ENCODE results near the gene TOMM5. TPM values are rescaled to one million over a fixed set of nuclear protein-coding genes. Genes with fewer than 3 reads are reported as not detected.
A peak's percentile ranks its signal among the peaks of the same experiment; 100 is the strongest.

The TOMM5 gene
- total RNA-seq, 4 donors from 2014 or later = 75.3 to 137 (median 93.3) TPM

DNA sequence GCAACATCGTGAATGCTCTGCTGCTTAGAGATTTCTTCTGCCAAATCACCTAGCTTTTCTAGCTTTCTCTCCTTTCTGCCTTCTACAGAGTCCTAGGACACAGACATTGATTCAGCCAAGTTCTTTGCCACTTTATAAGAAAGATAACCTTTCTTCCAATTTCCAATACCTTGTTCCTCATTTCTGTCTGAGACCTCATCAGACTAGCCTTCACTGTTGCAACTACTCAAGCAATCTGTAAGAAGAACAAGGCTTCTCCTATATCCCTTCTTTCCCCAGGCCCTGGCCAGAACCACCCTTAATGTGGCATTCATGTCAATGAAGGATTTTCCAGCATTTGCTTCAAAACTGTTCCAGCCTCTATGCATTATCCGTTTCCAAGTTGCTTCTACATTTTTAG, 40.5 kb downstream of the TOMM5 start:
- H3K27ac ChIP-seq = no peak overlapping the region
- H3K4me1 ChIP-seq = peaks cover 10 to 14% of the 10 kb centered on the region in 2 donors
- intact Hi-C loops (cut with DNase I; ENCODE audit: low total_unique reads) (no loop called here), in situ Hi-C loops (cut with MboI; ENCODE audit: low sequenced_read_pairs in 4 of 4) (no loop called here)
- no peaks in the 10 kb centered on the region for H3K9me3 ChIP-seq
- no peak overlapping the region for H3K4me3 ChIP-seq
- no peak for DNase-seq
- ATAC-seq = no peak
- TF ChIP-seq POLR2A (IDR thresholded peaks at IDR 0.05) = no peak
- TF ChIP-seq, protein P1, sequence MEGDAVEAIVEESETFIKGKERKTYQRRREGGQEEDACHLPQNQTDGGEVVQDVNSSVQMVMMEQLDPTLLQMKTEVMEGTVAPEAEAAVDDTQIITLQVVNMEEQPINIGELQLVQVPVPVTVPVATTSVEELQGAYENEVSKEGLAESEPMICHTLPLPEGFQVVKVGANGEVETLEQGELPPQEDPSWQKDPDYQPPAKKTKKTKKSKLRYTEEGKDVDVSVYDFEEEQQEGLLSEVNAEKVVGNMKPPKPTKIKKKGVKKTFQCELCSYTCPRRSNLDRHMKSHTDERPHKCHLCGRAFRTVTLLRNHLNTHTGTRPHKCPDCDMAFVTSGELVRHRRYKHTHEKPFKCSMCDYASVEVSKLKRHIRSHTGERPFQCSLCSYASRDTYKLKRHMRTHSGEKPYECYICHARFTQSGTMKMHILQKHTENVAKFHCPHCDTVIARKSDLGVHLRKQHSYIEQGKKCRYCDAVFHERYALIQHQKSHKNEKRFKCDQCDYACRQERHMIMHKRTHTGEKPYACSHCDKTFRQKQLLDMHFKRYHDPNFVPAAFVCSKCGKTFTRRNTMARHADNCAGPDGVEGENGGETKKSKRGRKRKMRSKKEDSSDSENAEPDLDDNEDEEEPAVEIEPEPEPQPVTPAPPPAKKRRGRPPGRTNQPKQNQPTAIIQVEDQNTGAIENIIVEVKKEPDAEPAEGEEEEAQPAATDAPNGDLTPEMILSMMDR (IDR thresholded peaks at IDR 0.05 in 4 of 5, conservative IDR thresholded peaks at IDR 0.05 in 1 of 5) = no peak
- no peaks in the 10 kb centered on the region for H3K27me3 ChIP-seq
- H3K36me3 ChIP-seq = no peaks in the 10 kb centered on the region

DNA sequence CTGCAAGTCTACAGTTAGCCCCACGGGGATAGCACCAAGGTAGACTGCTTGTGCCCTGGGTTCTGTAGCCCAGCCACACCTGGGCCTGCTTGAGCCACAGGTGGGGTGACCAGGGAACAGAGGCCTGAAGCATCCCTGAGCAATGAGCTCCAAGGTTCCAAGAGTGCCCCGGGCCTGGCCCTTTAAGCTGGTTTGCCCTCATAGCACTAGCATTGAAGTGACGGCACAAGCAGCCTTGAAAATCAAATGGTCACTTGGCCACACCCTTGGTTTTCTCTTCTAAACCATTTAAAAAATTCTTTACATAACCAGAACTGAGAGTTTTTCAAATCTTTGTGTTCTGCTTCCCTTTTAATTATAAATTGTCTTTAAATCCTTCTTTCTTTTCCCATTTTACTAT, 40.9 kb downstream of the TOMM5 start:
- no peak for DNase-seq
- Histone ChIP-seq H3K36me3 (no peaks in the 10 kb centered on the region), H3K4me3 (no peak overlapping the region), H3K27me3 (no peaks in the 10 kb centered on the region), H3K9me3 (no peaks in the 10 kb centered on the region), H3K27ac (peak overlapping the region in 2 of 4 donors; percentile 46 to 63), H3K4me1 (peaks cover 10 to 14% of the 10 kb centered on the region in 2 donors)
- ATAC-seq = no peak
- intact Hi-C loops (cut with DNase I; ENCODE audit: low total_unique reads) (no loop called here), in situ Hi-C loops (cut with MboI; ENCODE audit: low sequenced_read_pairs in 4 of 4) (no loop called here)
- TF ChIP-seq POLR2A (IDR thresholded peaks at IDR 0.05) = no peak
- TF ChIP-seq, protein P1 (IDR thresholded peaks at IDR 0.05 in 4 of 5, conservative IDR thresholded peaks at IDR 0.05 in 1 of 5) = no peak

DNA sequence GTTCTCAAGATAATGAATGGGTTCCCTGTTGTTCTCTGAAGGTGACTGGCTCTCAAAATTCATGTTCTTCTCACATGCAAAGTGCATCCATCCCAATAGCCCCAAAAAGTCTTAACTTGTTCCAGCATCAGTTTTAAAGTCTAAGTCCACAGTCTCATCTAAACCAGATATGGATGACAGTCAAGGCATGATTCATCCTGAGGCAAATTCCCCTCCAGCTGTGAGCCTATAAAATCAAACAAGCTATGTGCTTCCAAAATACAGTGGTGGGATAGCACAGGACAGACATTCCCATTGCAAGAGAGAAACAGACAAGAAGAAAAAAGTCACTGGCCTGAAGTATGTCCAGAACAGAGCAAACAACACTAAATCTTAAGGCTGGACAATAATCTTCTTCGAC, 41.6 kb downstream of the TOMM5 start:
- TF ChIP-seq, protein P1 (IDR thresholded peaks at IDR 0.05 in 4 of 5, conservative IDR thresholded peaks at IDR 0.05 in 1 of 5) = no peak
- TF ChIP-seq POLR2A (IDR thresholded peaks at IDR 0.05) = no peak
- no peak for DNase-seq
- no peak for ATAC-seq
- Histone ChIP-seq H3K9me3 (no peaks in the 10 kb centered on the region), H3K27me3 (no peaks in the 10 kb centered on the region), H3K27ac (peak overlapping the region in 3 of 4 donors; percentile 44 to 63 (median 46)), H3K4me1 (peaks cover 10 to 14% of the 10 kb centered on the region in 2 donors), H3K36me3 (no peaks in the 10 kb centered on the region), H3K4me3 (no peak overlapping the region)
- intact Hi-C loops (cut with DNase I; ENCODE audit: low total_unique reads) (no loop called here), in situ Hi-C loops (cut with MboI; ENCODE audit: low sequenced_read_pairs in 4 of 4) (no loop called here)

DNA sequence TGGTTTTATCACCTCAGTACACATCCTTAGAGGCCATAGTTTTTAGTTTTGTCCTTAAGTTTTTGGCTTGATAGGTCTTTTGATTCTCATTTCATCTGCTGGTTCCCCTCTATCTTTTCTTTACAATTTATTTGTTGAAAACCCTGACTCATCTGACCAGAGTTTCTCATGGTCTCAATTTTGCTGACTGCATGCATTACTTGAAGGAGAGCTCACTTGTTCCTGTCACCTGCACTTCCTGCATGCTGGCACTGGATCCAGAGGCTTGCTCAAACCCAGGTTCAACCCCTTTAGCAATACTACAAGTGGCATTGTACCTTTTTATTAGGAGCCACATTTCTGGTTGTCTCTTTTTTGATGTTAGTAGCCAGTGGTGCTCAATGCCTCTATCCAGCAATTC, 42.9 kb downstream of the TOMM5 start:
- H3K4me1 ChIP-seq = peaks cover 10 to 14% of the 10 kb centered on the region in 2 donors
- peak in 1 of 2 donors; percentile 40 for ATAC-seq
- no peak overlapping the region for H3K4me3 ChIP-seq
- intact Hi-C loops (cut with DNase I; ENCODE audit: low total_unique reads) (no loop called here), in situ Hi-C loops (cut with MboI; ENCODE audit: low sequenced_read_pairs in 4 of 4) (no loop called here)
- H3K36me3 ChIP-seq = no peaks in the 10 kb centered on the region
- H3K9me3 ChIP-seq = no peaks in the 10 kb centered on the region
- TF ChIP-seq, protein P1 (IDR thresholded peaks at IDR 0.05 in 4 of 5, conservative IDR thresholded peaks at IDR 0.05 in 1 of 5) = no peak
- TF ChIP-seq POLR2A (IDR thresholded peaks at IDR 0.05) = no peak
- DNase-seq = no peak
- H3K27me3 ChIP-seq = no peaks in the 10 kb centered on the region
- peak overlapping the region; percentile 40 to 63 (median 46) for H3K27ac ChIP-seq

DNA sequence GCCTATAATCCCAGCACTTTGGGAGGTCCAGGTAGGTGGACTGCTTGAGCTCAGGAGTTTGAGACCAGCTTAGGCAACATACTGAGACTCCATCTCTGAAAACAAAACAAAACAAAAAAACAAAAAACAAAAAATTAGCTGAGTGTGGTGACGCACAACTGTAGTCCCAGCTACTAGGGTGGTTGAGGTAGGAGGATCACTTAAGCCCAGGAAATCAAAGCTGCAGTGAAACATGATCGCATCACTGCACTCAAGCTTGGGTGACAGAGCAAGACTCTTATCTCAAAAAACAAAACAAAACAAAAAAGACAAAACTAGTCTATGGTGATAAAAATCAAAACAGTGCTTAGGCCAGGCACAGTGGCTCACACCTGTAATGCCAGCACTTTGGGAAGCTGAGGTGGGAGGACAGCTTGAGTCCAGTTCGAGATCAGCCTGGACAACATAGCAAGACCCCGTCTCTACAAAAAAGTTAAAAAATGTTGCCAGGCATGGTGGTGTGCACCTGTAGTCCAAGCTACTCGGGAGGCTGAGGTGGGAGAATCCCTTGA, 45.0 kb downstream of the TOMM5 start:
- DNase-seq (no peak), ATAC-seq (no peak)
- H3K27ac ChIP-seq = no peak overlapping the region
- H3K4me3 ChIP-seq = no peak overlapping the region
- TF ChIP-seq POLR2A (IDR thresholded peaks at IDR 0.05) = no peak
- TF ChIP-seq, protein P1 (IDR thresholded peaks at IDR 0.05 in 4 of 5, conservative IDR thresholded peaks at IDR 0.05 in 1 of 5) = no peak
- no peaks in the 10 kb centered on the region for H3K27me3 ChIP-seq
- intact Hi-C loops (cut with DNase I; ENCODE audit: low total_unique reads) (no loop called here), in situ Hi-C loops (cut with MboI; ENCODE audit: low sequenced_read_pairs in 4 of 4) (no loop called here)
- H3K36me3 ChIP-seq = no peaks in the 10 kb centered on the region
- H3K9me3 ChIP-seq = no peaks in the 10 kb centered on the region
- peaks cover 13 to 16% of the 10 kb centered on the region in 2 donors for H3K4me1 ChIP-seq
